IMR-90 (cell line): ENCODE measurements around the gene OSTN. TPM values are rescaled to one million over a fixed set of nuclear protein-coding genes. Genes with fewer than 3 reads are reported as not detected.

Source experiments
- ATAC-seq: fragments of 200-7000 bp; cut with Tn5 transposase; 2 replicates; pipeline ENCODE4 v1.9.1; 2020; ENCODE audit warnings: low read depth, mild to moderate bottlenecking, moderate library complexity
- BruUV-seq: library from RNA; stranded (reverse); fragments of 400-500 nt; replicated peaks from 2 replicates; lab custom pipeline; 2021; lab: Mats Ljungman, UMichigan
- CTCF ChIA-PET: fragments of 300-600 bp; formaldehyde crosslinking; extraction: SDS; loops from one replicate; lab custom pipeline; 2021; ENCODE audit warnings: antibody characterized with exemption; lab: Yijun Ruan, JAX
- POLR2A ChIA-PET: fragments of 300-600 bp; sonication (Branson Sonifier 250); formaldehyde crosslinking; loops from one replicate; lab custom pipeline; 2022; ENCODE audit warnings: antibody characterized with exemption; ENCODE audit not compliant: unreplicated experiment; lab: Charles Lee
- DNase-seq: peaks from one replicate; pipeline ENCODE4 v3.0.0; 2013
- H2AFZ ChIP-seq: replicated peaks from 2 replicates; pipeline ENCODE3; 2013; ENCODE audit warnings: low read length, mild to moderate bottlenecking; ENCODE audit not compliant: poor library complexity
- H2AK5ac ChIP-seq: 2 replicates; pipeline ENCODE4 v1.6.1; 2013; ENCODE audit warnings: low read depth, low read length, inconsistent platforms
- H2AK9ac ChIP-seq: replicated peaks from 2 replicates; pipeline ENCODE3; 2013; ENCODE audit warnings: mild to moderate bottlenecking, low read depth, low read length, moderate library complexity; ENCODE audit not compliant: poor library complexity
- H2BK120ac ChIP-seq: 2 replicates; pipeline ENCODE4 v1.6.1; 2013; ENCODE audit warnings: low read depth, low read length, inconsistent platforms
- H2BK15ac ChIP-seq: 3 replicates; pipeline ENCODE4 v1.6.1; 2013; ENCODE audit warnings: low read depth, low read length, inconsistent platforms
- H2BK20ac ChIP-seq: 2 replicates; pipeline ENCODE4 v1.6.1; 2013; ENCODE audit warnings: low read depth, mild to moderate bottlenecking, inconsistent platforms, low read length, moderate library complexity
- H2BK5ac ChIP-seq: 2 replicates; pipeline ENCODE4 v1.6.1; 2013; ENCODE audit warnings: mild to moderate bottlenecking, low read depth, low read length, inconsistent platforms; ENCODE audit not compliant: poor library complexity, severe bottlenecking
- H3K14ac ChIP-seq: replicated peaks from 2 replicates; pipeline ENCODE4 v1.6.1; 2013; ENCODE audit warnings: low read depth, low read length, inconsistent platforms
- H3K18ac ChIP-seq: 2 replicates; pipeline ENCODE4 v1.6.1; 2013; ENCODE audit warnings: low read depth, low read length, control low read depth
- H3K23ac ChIP-seq: 2 replicates; pipeline ENCODE4 v1.6.1; 2013; ENCODE audit warnings: low read depth, low read length, inconsistent platforms
- H3K27ac ChIP-seq: 2 replicates; pipeline ENCODE4 v1.5.1; 2013; ENCODE audit warnings: mild to moderate bottlenecking, control low read depth, low read length; ENCODE audit not compliant: insufficient read depth
- H3K27me3 ChIP-seq: 2 replicates; pipeline ENCODE4 v1.6.1; 2013; ENCODE audit warnings: low read length; ENCODE audit not compliant: control insufficient read depth, insufficient read depth
- H3K36me3 ChIP-seq: 2 replicates; pipeline ENCODE4 v1.6.1; 2013; ENCODE audit warnings: low read length, mixed read lengths; ENCODE audit not compliant: control insufficient read depth, insufficient read depth
- H3K4ac ChIP-seq: 2 replicates; pipeline ENCODE4 v1.6.1; 2013; ENCODE audit warnings: low read depth, low read length, inconsistent platforms
- H3K4me1 ChIP-seq: 2 replicates; pipeline ENCODE4 v1.6.1; 2013; ENCODE audit warnings: low read length, mixed read lengths; ENCODE audit not compliant: control insufficient read depth, insufficient read depth
- H3K4me2 ChIP-seq: 2 replicates; pipeline ENCODE4 v1.6.1; 2013; ENCODE audit warnings: low read depth, mild to moderate bottlenecking, control low read depth, low read length, moderate library complexity
- H3K4me3 ChIP-seq: 2 replicates; pipeline ENCODE4 v1.5.1; 2013; ENCODE audit warnings: low read depth, mild to moderate bottlenecking, control low read depth, low read length, moderate library complexity; ENCODE audit not compliant: insufficient read depth
- H3K56ac ChIP-seq: 2 replicates; pipeline ENCODE4 v1.6.1; 2013; ENCODE audit warnings: low read length, inconsistent platforms; ENCODE audit not compliant: insufficient read depth; ENCODE audit errors: extremely low read depth
- H3K79me1 ChIP-seq, 2 experiments: 2 replicates each; pipeline ENCODE4 v1.6.1; 2013; ENCODE audit warnings: low read length in 2 of 2, inconsistent platforms in 1 of 2, low read depth in 1 of 2
- H3K9ac ChIP-seq: 2 replicates; pipeline ENCODE4 v1.6.1; 2013; ENCODE audit warnings: low read depth, low read length, control low read depth
- H3K9me1 ChIP-seq: 2 replicates; pipeline ENCODE4 v1.6.1; 2013; ENCODE audit warnings: low read length, inconsistent platforms; ENCODE audit not compliant: insufficient read depth
- H3K9me3 ChIP-seq: 2 replicates; pipeline ENCODE4 v1.6.1; 2013; ENCODE audit warnings: low read length; ENCODE audit not compliant: control insufficient read depth, insufficient read depth
- H4K20me1 ChIP-seq: 2 replicates; pipeline ENCODE4 v1.6.1; 2013; ENCODE audit warnings: low read length, inconsistent platforms; ENCODE audit not compliant: insufficient read depth
- H4K5ac ChIP-seq: 2 replicates; pipeline ENCODE4 v1.6.1; 2013; ENCODE audit warnings: mild to moderate bottlenecking, low read depth, low read length, control low read depth
- H4K8ac ChIP-seq, 2 experiments: 2 replicates each; pipeline ENCODE4 v1.6.1; 2013; ENCODE audit warnings: low read depth in 2 of 2, low read length in 2 of 2, control low read depth in 1 of 2, inconsistent platforms in 1 of 2
- H4K91ac ChIP-seq: 2 replicates; pipeline ENCODE4 v1.6.1; 2013; ENCODE audit warnings: low read depth, low read length, inconsistent platforms; ENCODE audit not compliant: insufficient read depth
- BHLHE40 ChIP-seq: fragments of 150-350 bp; IDR thresholded peaks from 2 replicates; pipeline ENCODE4 v1.6.1; 2016; ENCODE audit warnings: mild to moderate bottlenecking, low read depth, low read length
- CHD1 ChIP-seq: IDR thresholded peaks from 2 replicates; pipeline ENCODE4 v1.6.1; 2012; ENCODE audit warnings: low read depth, low read length, improper control_type of control experiment
- NFE2L2 ChIP-seq: fragments of 150-350 bp; IDR thresholded peaks from 2 replicates; pipeline ENCODE4 v1.6.1; 2016; ENCODE audit warnings: low read depth, mild to moderate bottlenecking, low read length
- RAD21 ChIP-seq: IDR thresholded peaks from 2 replicates; pipeline ENCODE4 v1.6.1; 2012; ENCODE audit warnings: low read length, improper control_type of control experiment
- WGBS, 2 experiments: methylation state at CpG; one replicate each; pipeline versions ENCODE4 v1.1.5 to v1.1.7; 2013; ENCODE audit warnings: missing lambda C conversion rate in 2 of 2; ENCODE audit not compliant: insufficient read length in 1 of 2; ENCODE audit errors: extremely low coverage in 2 of 2; 5-methylcytosine and 5-hydroxymethylcytosine counted together
- dilution Hi-C: fragments of 300-500 bp; cut with HindIII; formaldehyde crosslinking; loops from one replicate; pipeline ENCODE4 v1.14.3; 2018; ENCODE audit warnings: low sequenced_read_pairs; ENCODE audit not compliant: unreplicated experiment
- in situ Hi-C: fragments of 300-500 bp; cut with MboI; formaldehyde crosslinking; loops from 3 replicates; pipeline ENCODE4 v1.14.3; 2019; ENCODE audit warnings: low sequenced_read_pairs, inconsistent platforms, mixed read lengths
- intact Hi-C: fragments of 100-400 bp; cut with micrococcal nuclease; formaldehyde crosslinking; loops from 2 replicates; pipeline ENCODE4 v1.10.0; 2022
- polyA plus RNA-seq, 3 experiments: library from polyadenylated mRNA; depleted of rRNA; stranded (reverse); fragments of >200 nt; gene quantifications; 2 replicates each; pipeline ENCODE4 v1.2.3, GENCODE V29; 2012; ENCODE audit warnings: low replicate concordance in 1 of 3
- total RNA-seq: library from RNA; depleted of rRNA; stranded (reverse); fragments of >200 nt; gene quantifications from 2 replicates; pipeline ENCODE4 v1.2.3, GENCODE V29; 2012

OSTN gene
- total and polyA plus RNA-seq, 2 of the 4 experiments (the other 2 are of a cell fraction): not detected

DNA sequence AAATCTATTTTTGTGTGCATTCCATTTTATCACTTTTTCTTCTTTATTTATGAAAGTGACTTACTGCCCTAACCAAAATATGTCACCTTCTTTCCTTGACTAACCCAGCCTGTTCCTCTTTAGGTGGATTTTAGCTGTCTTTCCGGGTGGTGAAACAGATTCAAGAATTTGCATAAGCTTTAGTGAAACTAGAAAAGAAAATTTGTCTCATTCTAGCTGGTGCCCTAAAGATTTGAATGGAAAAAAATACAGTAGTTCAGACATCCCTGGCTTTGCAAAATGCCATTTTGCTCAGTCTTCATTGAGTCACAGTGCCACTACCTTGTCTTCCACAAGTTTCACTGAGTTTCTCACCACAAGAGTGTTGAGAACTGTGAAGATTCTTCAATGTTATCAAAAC lies 102.0 kb downstream of the OSTN start:
- no peak overlapping the region for H3K18ac ChIP-seq
- no peak overlapping the region for H4K8ac ChIP-seq
- no peak overlapping the region for H3K4me2 ChIP-seq
- DNase-seq: no peak
- no peaks in the 10 kb centered on the region for H3K79me1 ChIP-seq
- no peaks in the 10 kb centered on the region for H3K36me3 ChIP-seq
- TF ChIP-seq RAD21 (no peak), CHD1 (no peak), BHLHE40 (no peak), NFE2L2 (no peak)
- no peak overlapping the region for H2BK5ac ChIP-seq
- H2AK9ac ChIP-seq: no peak overlapping the region
- H4K20me1 ChIP-seq: no peaks in the 10 kb centered on the region
- no peak overlapping the region for H2BK20ac ChIP-seq
- no peak overlapping the region for H4K5ac ChIP-seq
- no peak overlapping the region for H3K14ac ChIP-seq
- ChIA-PET CTCF (no interaction called here), POLR2A (no interaction called here)
- no peak overlapping the region for H3K4me3 ChIP-seq
- H4K91ac ChIP-seq: no peak overlapping the region
- dilution Hi-C loops (no loop called here), intact Hi-C loops (no loop called here), in situ Hi-C loops (no loop called here)
- peak overlapping the region; percentile 33; the same call in 1 of the 2 replicates for H3K23ac ChIP-seq
- no peaks in the 10 kb centered on the region for H3K9me3 ChIP-seq
- ATAC-seq: no peak
- H3K4me1 ChIP-seq: peaks cover 2% of the 10 kb centered on the region; the same call in 1 of the 2 replicates
- H2AFZ ChIP-seq: no peak overlapping the region
- H2BK15ac ChIP-seq: no peak overlapping the region
- no peak overlapping the region for H2BK120ac ChIP-seq
- no peak overlapping the region for H2AK5ac ChIP-seq
- no peaks in the 10 kb centered on the region for H3K27me3 ChIP-seq
- BruUV-seq: no TSS peak
- H3K4ac ChIP-seq: no peak overlapping the region
- no CpG with 5 or more reads among the region's 1 CpG for WGBS, 2 experiments
- H3K9ac ChIP-seq: no peak overlapping the region
- H3K9me1 ChIP-seq: no peaks in the 10 kb centered on the region
- no peak overlapping the region for H3K56ac ChIP-seq
- H3K27ac ChIP-seq: no peak overlapping the region
